ENCODE data around the gene RNF17. TPM values are rescaled to one million over a fixed set of nuclear protein-coding genes. Genes with fewer than 3 reads are reported as not detected.
A peak's percentile ranks its signal among the peaks of the same experiment; 100 is the strongest.

RNF17 gene
- total RNA-seq, 1 donor from 2014 or later = not detected

DNA sequence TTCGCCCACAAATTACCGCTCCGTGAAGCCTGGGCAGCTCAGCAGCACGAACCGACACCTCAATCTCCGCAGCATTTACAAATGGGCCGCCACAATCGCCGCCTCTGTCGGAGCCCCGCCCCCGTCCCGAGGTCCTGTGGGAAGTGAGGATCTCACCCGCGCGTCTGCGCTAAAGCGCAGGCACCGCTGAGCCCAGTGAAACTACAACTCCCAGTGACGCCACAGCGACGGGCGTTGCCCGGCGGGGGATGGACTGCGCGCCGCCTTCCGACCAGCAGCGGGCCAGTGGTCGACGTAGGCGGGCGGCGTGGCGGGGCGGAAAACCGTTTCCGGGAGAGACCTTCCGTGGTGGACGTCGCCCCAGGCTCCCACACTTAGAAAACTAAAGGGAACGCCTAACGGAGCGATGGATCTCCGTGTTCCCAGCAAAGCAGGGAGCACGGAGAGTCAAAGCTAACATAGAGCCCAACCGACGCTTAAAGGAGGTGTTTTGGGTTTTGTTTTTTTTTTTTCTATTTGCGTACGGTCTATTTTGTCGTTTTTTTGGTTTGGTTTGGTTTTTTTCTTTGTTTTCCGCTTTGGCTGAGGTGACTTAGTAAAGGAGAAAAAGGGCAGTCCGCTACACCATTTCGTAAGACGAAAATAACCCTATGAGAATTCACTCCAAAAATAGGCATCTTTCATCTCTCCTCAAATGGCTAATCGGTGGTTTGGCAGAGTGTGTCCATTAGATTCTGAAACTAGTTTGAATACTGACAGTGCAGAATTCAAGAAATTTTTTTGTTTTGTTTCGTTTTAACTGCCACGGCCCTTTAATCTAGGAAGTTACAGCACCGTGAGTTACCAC lies 159.0 kb downstream of the RNF17 start:
- intact Hi-C loops (cut with DNase I) = no loop called here
- ATAC-seq (peak; percentile 100), DNase-seq (ENCODE audit: low spot score) (peak; percentile 98)

- DNase-seq (ENCODE audit: low spot score) (no peak), ATAC-seq (no peak)
- intact Hi-C loops (cut with DNase I) = no loop called here
Measured at GRCh38 chr13:24925318-24926231, 161.6 kb downstream of the RNF17 start.

- DNase-seq (ENCODE audit: low spot score) (no peak), ATAC-seq (no peak)
- intact Hi-C loops (cut with DNase I) = no loop called here
Measured at GRCh38 chr13:24927810-24928404, 163.9 kb downstream of the RNF17 start.

DNA sequence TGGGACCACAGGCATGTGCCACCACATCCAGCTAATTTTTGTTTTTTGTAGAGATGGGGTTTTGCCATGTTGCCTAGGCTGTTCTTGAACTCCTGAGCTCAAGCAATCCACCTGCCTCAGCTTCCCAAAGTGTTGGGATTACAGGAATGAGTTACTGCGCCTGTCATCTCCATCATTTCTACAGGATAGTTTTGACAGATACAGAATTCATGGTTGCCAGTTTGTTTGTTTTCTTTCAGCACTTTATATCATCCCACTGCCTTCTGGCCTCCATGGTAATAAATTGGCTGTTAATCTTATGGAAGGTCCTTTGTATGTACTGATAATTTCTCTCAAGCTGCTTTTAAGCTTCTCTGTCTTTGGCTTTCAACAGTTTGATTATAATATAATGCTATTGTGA lies 165.2 kb downstream of the RNF17 start:
- no peak for ATAC-seq
- intact Hi-C loops (cut with DNase I) = no loop called here
- no peak for DNase-seq (ENCODE audit: low spot score)

Other genes with a start within 250 kb of the RNF17 start
- not detected for gene ATP12A, start 83.8 kb upstream of the RNF17 start, total RNA-seq